OCI-LY3 (cell line): ENCODE results near the gene SEMA6A.

ENCODE experiments used
- H2AFZ ChIP-seq: fragments of 200-600, 300-600 bp; shearing (Covaris generic); 2 replicates; pipeline ENCODE4 v1.6.0; 2014; ENCODE audit warnings: antibody characterized with exemption, low read depth, low read length
- H3K27ac ChIP-seq: fragments of 200-600, 300-600 bp; sonication (generic); 2 replicates; pipeline ENCODE4 v1.5.1; 2014; ENCODE audit warnings: mild to moderate bottlenecking, low read length, moderate library complexity, mixed read lengths
- H3K27me3 ChIP-seq: fragments of 200-600, 300-600 bp; sonication (generic); 2 replicates; pipeline ENCODE4 v1.6.1; 2014; ENCODE audit warnings: low read depth, low read length, mixed read lengths
- H3K36me3 ChIP-seq: fragments of 200-600, 300-600 bp; sonication (generic); replicated peaks from 2 replicates; pipeline ENCODE3; 2014; ENCODE audit warnings: low read depth, low read length, mixed read lengths
- H3K4me1 ChIP-seq: fragments of 300-600, 200-600 bp; sonication (generic); 2 replicates; pipeline ENCODE4 v1.6.1; 2014; ENCODE audit warnings: low read length, mixed read lengths
- H3K4me2 ChIP-seq: fragments of 200-600, 300-600 bp; sonication (generic); 2 replicates; pipeline ENCODE4 v1.6.1; 2014; ENCODE audit warnings: low read length, mixed read lengths
- H3K4me3 ChIP-seq: fragments of 300-600, 200-600 bp; sonication (generic); 2 replicates; pipeline ENCODE4 v1.5.1; 2014; ENCODE audit warnings: antibody characterized with exemption, mild to moderate bottlenecking, low read length, moderate library complexity
- H3K79me2 ChIP-seq: fragments of 300-600, 200-600 bp; shearing (Covaris generic); 2 replicates; pipeline ENCODE4 v1.6.1; 2014; ENCODE audit warnings: mild to moderate bottlenecking, low read length, mixed read lengths
- H3K9ac ChIP-seq: fragments of 300-600, 200-600 bp; shearing (Covaris generic); 2 replicates; pipeline ENCODE4 v1.6.0; 2014; ENCODE audit warnings: mild to moderate bottlenecking, low read length, moderate library complexity
- H3K9me3 ChIP-seq: fragments of 200-600, 300-600 bp; shearing (Covaris generic); 2 replicates; pipeline ENCODE4 v1.6.1; 2014; ENCODE audit warnings: low read length, mixed read lengths; ENCODE audit not compliant: insufficient read depth
- H4K20me1 ChIP-seq: fragments of 200-600, 300-600 bp; sonication (generic); 2 replicates; pipeline ENCODE4 v1.6.1; 2016; ENCODE audit warnings: low read length, mixed read lengths; ENCODE audit not compliant: insufficient read depth
- CTCF ChIP-seq: fragments of 200-600, 300-600 bp; sonication (generic); IDR thresholded peaks from 2 replicates; pipeline ENCODE4 v1.5.1; 2014; ENCODE audit warnings: antibody characterized with exemption, low read length, low read depth
- EZH2phosphoT487 ChIP-seq: fragments of 200-600 bp; shearing (Covaris generic); IDR thresholded peaks from 2 replicates; pipeline ENCODE4 v1.6.1; 2018; ENCODE audit warnings: antibody characterized with exemption, mixed run types, low read depth

SEMA6A gene

GRCh38 chr5:116498503-116499048 is 76.0 kb downstream of the SEMA6A start:
- TF ChIP-seq CTCF (no peak), EZH2phosphoT487 (no peak)
- Histone ChIP-seq H4K20me1 (no peaks in the 10 kb centered on the region), H3K9me3 (no peaks in the 10 kb centered on the region), H3K36me3 (no peaks in the 10 kb centered on the region), H3K27ac (no peak overlapping the region), H3K79me2 (no peaks in the 10 kb centered on the region), H3K4me3 (no peak overlapping the region), H3K4me1 (no peaks in the 10 kb centered on the region), H3K27me3 (no peaks in the 10 kb centered on the region), H3K9ac (no peak overlapping the region), H3K4me2 (no peak overlapping the region), H2AFZ (no peak overlapping the region)

- Histone ChIP-seq H3K9ac (no peak overlapping the region), H3K27me3 (no peaks in the 10 kb centered on the region), H3K36me3 (no peaks in the 10 kb centered on the region), H3K4me1 (no peaks in the 10 kb centered on the region), H3K9me3 (no peaks in the 10 kb centered on the region), H4K20me1 (no peaks in the 10 kb centered on the region), H3K27ac (no peak overlapping the region), H2AFZ (no peak overlapping the region), H3K4me2 (no peak overlapping the region), H3K79me2 (no peaks in the 10 kb centered on the region), H3K4me3 (no peak overlapping the region)
- TF ChIP-seq EZH2phosphoT487: no peak
- TF ChIP-seq CTCF: 0 out of 2 replicates have a peak, but pooled peaks have one; percentile 16
Measured at GRCh38 chr5:116497631-116498030, 77.0 kb downstream of the SEMA6A start.

- no peak overlapping the region for H2AFZ ChIP-seq
- H3K4me3 ChIP-seq: no peak overlapping the region
- no peaks in the 10 kb centered on the region for H3K4me1 ChIP-seq
- no peaks in the 10 kb centered on the region for H3K79me2 ChIP-seq
- no peaks in the 10 kb centered on the region for H3K27me3 ChIP-seq
- no peak overlapping the region for H3K4me2 ChIP-seq
- H3K27ac ChIP-seq: no peak overlapping the region
- no peaks in the 10 kb centered on the region for H4K20me1 ChIP-seq
- H3K9me3 ChIP-seq: no peaks in the 10 kb centered on the region
- H3K36me3 ChIP-seq: no peaks in the 10 kb centered on the region
- H3K9ac ChIP-seq: no peak overlapping the region
- TF ChIP-seq EZH2phosphoT487 (no peak), CTCF (no peak)
Measured at GRCh38 chr5:116495786-116496357, 78.8 kb downstream of the SEMA6A start.

- Histone ChIP-seq H3K4me1 (no peaks in the 10 kb centered on the region), H2AFZ (no peak overlapping the region), H3K79me2 (no peaks in the 10 kb centered on the region), H3K9ac (no peak overlapping the region), H3K36me3 (no peaks in the 10 kb centered on the region), H3K9me3 (no peaks in the 10 kb centered on the region), H3K27ac (no peak overlapping the region), H3K4me3 (no peak overlapping the region), H3K4me2 (no peak overlapping the region), H4K20me1 (no peaks in the 10 kb centered on the region), H3K27me3 (no peaks in the 10 kb centered on the region)
- TF ChIP-seq CTCF (no peak), EZH2phosphoT487 (no peak)
Measured at GRCh38 chr5:116494784-116495450, 79.7 kb downstream of the SEMA6A start.
